GM13977 (cell line): ENCODE data around the gene PARP15.

Experiments
- DNase-seq: peaks from one replicate; pipeline ENCODE4 v3.0.0; 2012; ENCODE audit warnings: low spot score
- in situ Hi-C: fragments of 300-500 bp; cut with MboI; formaldehyde crosslinking; loops from one replicate; pipeline ENCODE4 v1.12.0; 2022; ENCODE audit warnings: low sequenced_read_pairs, low pct_unique_long_range_greater_than_20kb, mixed read lengths, inconsistent platforms; ENCODE audit not compliant: unreplicated experiment
- TF ChIP-seq, protein P1 (sequence below): IDR thresholded peaks from 2 replicates; pipeline ENCODE4 v1.5.1; 2012; ENCODE audit warnings: mild to moderate bottlenecking, control low read depth; ENCODE audit not compliant: insufficient read depth; ENCODE audit errors: extremely low read depth, missing control alignments

PARP15 gene

DNA sequence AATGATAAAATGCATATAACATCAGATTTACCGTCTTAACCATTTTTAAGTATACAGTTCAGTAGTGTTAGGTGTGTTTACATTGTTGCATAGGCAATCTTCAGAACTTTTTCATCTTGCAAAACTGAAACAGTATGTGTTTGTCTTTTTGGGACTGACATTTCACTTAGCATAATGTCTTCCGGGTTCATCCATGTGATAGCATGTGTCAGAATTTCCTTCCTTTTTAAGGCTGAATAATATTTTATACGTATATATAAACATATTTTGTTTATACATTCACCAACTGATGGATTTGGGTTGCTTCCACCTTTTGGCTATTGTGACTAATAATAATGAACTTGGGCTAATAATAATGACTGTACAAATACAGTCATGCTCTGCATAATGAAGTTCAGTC is 3.0 kb downstream of the PARP15 start:
- in situ Hi-C loops = no loop called here
- DNase-seq = no peak
- TF ChIP-seq, protein P1, sequence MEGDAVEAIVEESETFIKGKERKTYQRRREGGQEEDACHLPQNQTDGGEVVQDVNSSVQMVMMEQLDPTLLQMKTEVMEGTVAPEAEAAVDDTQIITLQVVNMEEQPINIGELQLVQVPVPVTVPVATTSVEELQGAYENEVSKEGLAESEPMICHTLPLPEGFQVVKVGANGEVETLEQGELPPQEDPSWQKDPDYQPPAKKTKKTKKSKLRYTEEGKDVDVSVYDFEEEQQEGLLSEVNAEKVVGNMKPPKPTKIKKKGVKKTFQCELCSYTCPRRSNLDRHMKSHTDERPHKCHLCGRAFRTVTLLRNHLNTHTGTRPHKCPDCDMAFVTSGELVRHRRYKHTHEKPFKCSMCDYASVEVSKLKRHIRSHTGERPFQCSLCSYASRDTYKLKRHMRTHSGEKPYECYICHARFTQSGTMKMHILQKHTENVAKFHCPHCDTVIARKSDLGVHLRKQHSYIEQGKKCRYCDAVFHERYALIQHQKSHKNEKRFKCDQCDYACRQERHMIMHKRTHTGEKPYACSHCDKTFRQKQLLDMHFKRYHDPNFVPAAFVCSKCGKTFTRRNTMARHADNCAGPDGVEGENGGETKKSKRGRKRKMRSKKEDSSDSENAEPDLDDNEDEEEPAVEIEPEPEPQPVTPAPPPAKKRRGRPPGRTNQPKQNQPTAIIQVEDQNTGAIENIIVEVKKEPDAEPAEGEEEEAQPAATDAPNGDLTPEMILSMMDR = no peak

DNA sequence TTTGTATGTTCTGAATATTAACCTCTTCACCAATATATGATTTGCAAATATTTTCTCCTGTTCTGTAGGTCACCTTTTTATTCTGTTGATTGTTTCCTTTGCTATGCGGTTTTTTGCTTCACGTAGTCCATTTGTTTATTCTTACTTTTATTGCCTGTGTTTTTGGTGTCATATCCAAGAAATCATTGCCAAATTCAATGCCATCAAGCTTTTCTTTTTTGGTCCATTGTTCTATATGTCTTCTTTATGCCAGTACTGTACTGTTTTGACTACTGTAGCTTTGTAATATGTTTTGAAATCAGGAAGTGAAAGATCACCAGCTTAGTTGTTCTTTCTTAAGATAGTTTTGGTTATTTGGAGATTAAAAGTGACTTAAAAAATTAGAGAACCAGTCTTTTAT is 4.2 kb downstream of the PARP15 start:
- DNase-seq = no peak
- TF ChIP-seq, protein P1 = no peak
- in situ Hi-C loops = no loop called here

DNA sequence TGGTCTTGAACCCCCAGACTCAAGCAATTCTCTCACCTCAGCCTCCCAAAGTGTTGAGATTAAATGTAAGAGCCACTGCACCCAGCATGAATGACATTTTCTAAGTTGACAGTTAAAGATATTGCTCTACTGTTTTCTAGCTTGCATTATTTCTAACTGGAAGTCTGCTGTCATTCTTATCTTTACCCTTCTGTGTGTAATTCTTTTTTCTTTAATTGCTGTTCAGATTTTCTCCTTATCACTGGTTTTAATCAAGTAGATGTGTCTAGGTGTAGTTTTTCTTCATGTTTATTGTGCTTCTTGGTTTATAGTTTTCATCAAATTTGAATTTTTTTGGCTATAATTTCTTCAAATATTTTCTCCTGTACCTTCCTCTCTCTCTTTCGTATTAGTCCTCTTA is 4.9 kb downstream of the PARP15 start:
- in situ Hi-C loops = no loop called here
- TF ChIP-seq, protein P1 = no peak
- no peak for DNase-seq

DNA sequence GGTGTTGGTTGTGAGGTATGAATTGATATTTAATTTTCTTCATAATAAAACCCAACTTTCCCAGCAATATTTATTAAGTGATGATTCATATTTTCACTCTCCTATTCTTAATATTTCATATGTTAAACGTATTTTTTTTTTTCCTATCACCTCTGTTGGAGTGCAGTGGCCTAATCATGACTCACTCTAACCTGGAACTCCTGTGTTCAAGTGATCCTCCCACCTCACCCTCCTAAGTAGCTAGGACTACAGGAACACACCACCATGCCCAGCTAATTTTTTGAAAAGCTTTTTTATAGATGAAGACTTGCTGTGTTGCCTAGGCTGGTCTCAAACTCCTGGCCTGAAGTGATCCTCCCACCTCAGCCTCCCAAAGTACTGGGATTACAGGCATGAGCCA is 8.6 kb downstream of the PARP15 start:
- TF ChIP-seq, protein P1 = no peak
- in situ Hi-C loops = no loop called here
- no peak for DNase-seq

DNA sequence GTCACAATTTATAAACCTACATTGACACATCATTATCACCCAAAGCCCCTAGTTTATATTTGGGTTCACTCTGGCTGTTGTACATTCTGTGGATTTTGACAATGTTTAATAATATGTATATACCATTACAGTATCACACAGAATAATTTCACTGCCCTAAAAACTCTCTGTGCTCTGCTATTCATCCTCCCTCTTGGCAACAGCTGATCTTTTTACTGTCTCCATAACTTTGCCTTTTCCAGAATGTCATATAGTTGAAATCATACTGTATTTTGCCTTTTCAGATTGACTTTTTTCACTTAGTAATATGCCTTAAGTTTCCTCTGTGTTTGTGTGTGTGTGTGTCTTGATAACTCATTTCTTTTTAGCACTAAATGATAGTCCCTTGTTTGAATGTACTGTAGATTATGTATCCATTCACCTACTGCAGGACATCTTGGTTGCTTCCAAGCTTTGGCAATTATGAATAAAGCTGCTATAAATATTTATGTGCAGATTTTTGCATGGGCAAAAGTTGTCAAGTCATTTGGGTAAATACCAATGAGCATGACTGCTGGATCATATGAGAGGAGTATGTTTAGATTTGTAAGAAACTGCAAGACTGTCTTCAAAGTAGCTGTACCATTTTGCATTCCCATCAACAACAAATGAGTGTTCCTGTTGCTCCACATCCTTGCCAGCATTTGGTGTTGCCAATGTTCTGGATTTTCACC is 9.5 kb downstream of the PARP15 start:
- DNase-seq = no peak
- in situ Hi-C loops = no loop called here
- TF ChIP-seq, protein P1 = no peak

DNA sequence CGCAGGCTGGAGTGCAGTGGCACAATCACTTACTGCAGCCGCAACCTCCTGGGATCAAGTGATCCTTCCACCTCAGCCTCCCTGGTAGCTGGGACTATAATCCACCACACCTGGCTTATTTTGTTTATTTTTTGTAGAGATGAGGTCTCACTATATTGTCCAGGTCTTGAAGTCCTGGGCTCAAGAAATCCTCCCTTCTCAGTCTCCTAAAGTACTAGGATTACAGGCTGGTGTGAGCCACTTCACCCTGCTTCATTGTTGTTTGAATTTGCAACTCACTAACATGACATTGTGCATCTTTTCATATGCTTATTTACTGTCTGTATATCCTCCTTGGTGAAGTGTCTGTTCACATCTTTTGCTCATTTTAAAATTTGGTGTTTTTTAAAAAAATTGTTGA is 10.1 kb downstream of the PARP15 start:
- in situ Hi-C loops = no loop called here
- TF ChIP-seq, protein P1 = no peak
- no peak for DNase-seq

DNA sequence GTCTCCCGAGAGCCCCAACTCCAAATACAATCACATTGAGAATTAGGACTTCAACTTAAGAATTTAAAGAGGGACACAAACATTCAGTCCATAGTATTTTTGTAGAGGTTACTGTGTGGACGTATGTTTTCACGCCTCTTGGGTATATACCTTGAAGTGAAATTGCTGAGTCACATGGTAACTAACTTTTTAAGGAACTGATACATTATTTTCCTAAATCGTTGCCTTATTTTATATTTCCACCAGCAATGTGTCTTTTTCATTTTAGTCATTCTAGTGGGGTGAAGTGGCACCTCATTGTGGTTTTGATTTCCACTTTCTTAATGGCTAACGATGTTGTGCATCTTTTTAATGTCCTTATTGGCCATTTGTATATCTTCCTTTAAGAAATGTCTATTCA is 11.8 kb downstream of the PARP15 start:
- no peak for DNase-seq
- in situ Hi-C loops = no loop called here
- TF ChIP-seq, protein P1 = no peak
